OCI-M2 (cell line): ENCODE data around the gene TMEM190.

Experiments used
- DNase-seq: peaks from one replicate; lab custom pipeline; 2025; ENCODE audit not compliant: unreplicated experiment; lab: John Stamatoyannopoulos, UW

TMEM190 gene

GRCh38 chr19:55350620-55351315, 25.9 kb upstream of the TMEM190 start:
- DNase-seq: no peak

GRCh38 chr19:55352040-55352439, 24.6 kb upstream of the TMEM190 start:
- no peak for DNase-seq

- DNase-seq: no peak
These were observed 24.0 kb upstream of the TMEM190 start for GRCh38 chr19:55352549-55353145.

- no peak for DNase-seq
These were observed 23.2 kb upstream of the TMEM190 start for GRCh38 chr19:55353356-55353802.

- no peak for DNase-seq
These were observed 22.6 kb upstream of the TMEM190 start for GRCh38 chr19:55353803-55354697.

GRCh38 chr19:55354698-55355212, 21.9 kb upstream of the TMEM190 start, which contains the start of gene COX6B2:
Gene COX6B2, minus strand, starts transcription at chr19:55354719. Its CDS starts 198 bp downstream, at chr19:55354521.
- DNase-seq: no peak

GRCh38 chr19:55355213-55355821, 21.3 kb upstream of the TMEM190 start:
- DNase-seq: no peak

- DNase-seq: no peak
These were observed 18.1 kb upstream of the TMEM190 start for GRCh38 chr19:55358493-55358892.

GRCh38 chr19:55358943-55359908, 17.4 kb upstream of the TMEM190 start:
- no peak for DNase-seq

GRCh38 chr19:55360902-55361301, 15.7 kb upstream of the TMEM190 start:
- DNase-seq: no peak

- no peak for DNase-seq
These were observed 14.2 kb upstream of the TMEM190 start for GRCh38 chr19:55362174-55362989.

GRCh38 chr19:55362990-55363716, 13.5 kb upstream of the TMEM190 start, which contains the start of gene GARIN5B:
Gene GARIN5B, minus strand, starts transcription at chr19:55363260. Its CDS starts 194 bp downstream, at chr19:55363066.
- no peak for DNase-seq

- no peak for DNase-seq
These were observed 11.4 kb upstream of the TMEM190 start for GRCh38 chr19:55365245-55365644.

GRCh38 chr19:55365964-55366363, 10.7 kb upstream of the TMEM190 start:
- no peak for DNase-seq

- no peak for DNase-seq
These were observed 9.8 kb upstream of the TMEM190 start for GRCh38 chr19:55366790-55367189.

GRCh38 chr19:55368106-55368505, 8.5 kb upstream of the TMEM190 start:
- DNase-seq: no peak

GRCh38 chr19:55368701-55369563, 7.7 kb upstream of the TMEM190 start:
- no peak for DNase-seq
